ENCODE results near the gene CDH23.

CDH23 gene

DNA sequence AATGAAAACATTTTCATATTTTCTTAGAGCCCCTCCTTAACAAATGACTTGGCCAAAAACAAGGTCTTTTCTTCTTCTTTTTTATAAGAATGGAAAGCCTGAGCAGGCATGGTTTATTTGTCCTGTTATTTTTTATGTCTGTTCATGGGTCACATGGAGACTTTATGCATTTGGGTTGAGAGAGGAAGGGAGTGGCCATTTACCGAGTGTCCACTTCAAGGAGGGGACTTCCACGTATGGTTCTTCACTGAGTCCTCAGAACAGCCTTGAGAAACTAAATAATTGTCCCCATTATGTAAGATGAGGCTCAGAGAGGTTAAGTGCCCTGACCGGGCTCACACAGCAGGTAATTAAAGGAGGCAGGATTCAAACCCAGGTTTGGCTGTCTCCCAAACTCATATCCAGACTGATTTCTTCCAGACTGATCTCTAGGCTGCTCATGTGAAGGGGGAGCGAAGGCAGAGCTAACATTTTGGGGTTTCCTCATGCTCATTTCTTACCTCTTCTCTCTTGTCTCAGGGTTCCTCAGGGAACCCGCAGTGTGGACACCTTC is 82.2 kb downstream of the CDH23 start:
- Histone ChIP-seq H3K27ac (ENCODE audit: poor library complexity, severe bottlenecking) (no peak overlapping the region), H3K9me3 (ENCODE audit: severe bottlenecking) (no peaks in the 10 kb centered on the region), H3K4me3 (ENCODE audit: severe bottlenecking) (no peak overlapping the region), H3K4me1 (ENCODE audit: insufficient read depth, poor library complexity, severe bottlenecking) (no peaks in the 10 kb centered on the region), H3K27me3 (ENCODE audit: insufficient read depth, poor library complexity, severe bottlenecking) (peaks cover 9% of the 10 kb centered on the region), H3K36me3 (ENCODE audit: low read depth) (no peaks in the 10 kb centered on the region)
- DNase-seq (ENCODE audit: low spot score), result no peak
- TF ChIP-seq, protein P1, sequence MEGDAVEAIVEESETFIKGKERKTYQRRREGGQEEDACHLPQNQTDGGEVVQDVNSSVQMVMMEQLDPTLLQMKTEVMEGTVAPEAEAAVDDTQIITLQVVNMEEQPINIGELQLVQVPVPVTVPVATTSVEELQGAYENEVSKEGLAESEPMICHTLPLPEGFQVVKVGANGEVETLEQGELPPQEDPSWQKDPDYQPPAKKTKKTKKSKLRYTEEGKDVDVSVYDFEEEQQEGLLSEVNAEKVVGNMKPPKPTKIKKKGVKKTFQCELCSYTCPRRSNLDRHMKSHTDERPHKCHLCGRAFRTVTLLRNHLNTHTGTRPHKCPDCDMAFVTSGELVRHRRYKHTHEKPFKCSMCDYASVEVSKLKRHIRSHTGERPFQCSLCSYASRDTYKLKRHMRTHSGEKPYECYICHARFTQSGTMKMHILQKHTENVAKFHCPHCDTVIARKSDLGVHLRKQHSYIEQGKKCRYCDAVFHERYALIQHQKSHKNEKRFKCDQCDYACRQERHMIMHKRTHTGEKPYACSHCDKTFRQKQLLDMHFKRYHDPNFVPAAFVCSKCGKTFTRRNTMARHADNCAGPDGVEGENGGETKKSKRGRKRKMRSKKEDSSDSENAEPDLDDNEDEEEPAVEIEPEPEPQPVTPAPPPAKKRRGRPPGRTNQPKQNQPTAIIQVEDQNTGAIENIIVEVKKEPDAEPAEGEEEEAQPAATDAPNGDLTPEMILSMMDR (IDR thresholded peaks at IDR 0.05; ENCODE audit: poor library complexity, severe bottlenecking), result no peak
- ATAC-seq (ENCODE audit: low read depth), result no peak

DNA sequence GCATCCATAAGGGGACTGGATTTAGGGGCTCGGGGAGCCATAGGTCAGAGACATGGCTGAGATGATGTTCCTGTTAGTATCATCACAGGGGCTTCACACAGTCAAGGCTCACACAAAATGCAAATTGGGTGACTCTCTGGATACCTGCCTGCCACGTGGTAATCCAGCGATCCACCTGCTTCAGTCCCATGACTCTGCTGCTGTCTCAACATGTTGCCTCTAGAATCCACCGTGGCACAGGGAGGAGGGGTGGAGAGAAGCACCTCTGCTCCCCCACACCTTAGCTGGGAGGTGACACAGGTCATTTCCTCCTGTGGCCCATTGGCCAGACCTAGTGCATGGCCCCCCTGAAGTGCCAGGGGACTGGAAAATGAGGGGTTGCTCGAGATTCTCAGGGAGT is 83.1 kb downstream of the CDH23 start:
- DNase-seq (ENCODE audit: low spot score), result no peak
- H3K4me1 ChIP-seq (ENCODE audit: insufficient read depth, poor library complexity, severe bottlenecking), result no peaks in the 10 kb centered on the region
- TF ChIP-seq, protein P1 (IDR thresholded peaks at IDR 0.05; ENCODE audit: poor library complexity, severe bottlenecking), result no peak
- ATAC-seq (ENCODE audit: low read depth), result no peak
- H3K27me3 ChIP-seq (ENCODE audit: insufficient read depth, poor library complexity, severe bottlenecking), result peaks cover 9% of the 10 kb centered on the region
- H3K36me3 ChIP-seq (ENCODE audit: low read depth), result no peaks in the 10 kb centered on the region
- H3K27ac ChIP-seq (ENCODE audit: poor library complexity, severe bottlenecking), result no peak overlapping the region
- no peak overlapping the region for H3K4me3 ChIP-seq (ENCODE audit: severe bottlenecking)
- no peaks in the 10 kb centered on the region for H3K9me3 ChIP-seq (ENCODE audit: severe bottlenecking)

DNA sequence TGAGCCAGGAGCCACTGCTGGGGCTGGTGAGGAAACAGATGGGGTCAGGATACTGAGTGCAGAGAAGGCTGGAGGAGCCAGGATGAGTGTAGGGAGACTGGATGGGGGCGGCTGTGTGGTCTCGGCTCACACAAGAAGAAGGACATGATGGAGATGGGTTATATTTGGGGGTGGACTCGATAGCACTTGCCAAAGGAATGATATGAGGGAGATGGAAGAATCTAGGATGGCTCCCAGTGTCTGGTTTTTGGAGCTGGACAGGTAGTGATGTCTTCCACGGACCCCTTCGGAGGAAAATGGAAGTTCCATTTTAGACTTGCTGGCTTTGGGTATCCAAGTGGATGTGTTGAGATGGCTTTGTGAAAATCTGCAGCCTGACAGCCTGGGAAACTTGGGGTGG is 83.9 kb downstream of the CDH23 start:
- H3K4me1 ChIP-seq (ENCODE audit: insufficient read depth, poor library complexity, severe bottlenecking), result no peaks in the 10 kb centered on the region
- H3K9me3 ChIP-seq (ENCODE audit: severe bottlenecking), result no peaks in the 10 kb centered on the region
- ATAC-seq (ENCODE audit: low read depth) (no peak), DNase-seq (ENCODE audit: low spot score) (no peak)
- H3K4me3 ChIP-seq (ENCODE audit: severe bottlenecking), result no peak overlapping the region
- H3K36me3 ChIP-seq (ENCODE audit: low read depth), result no peaks in the 10 kb centered on the region
- peaks cover 9% of the 10 kb centered on the region for H3K27me3 ChIP-seq (ENCODE audit: insufficient read depth, poor library complexity, severe bottlenecking)
- TF ChIP-seq, protein P1 (IDR thresholded peaks at IDR 0.05; ENCODE audit: poor library complexity, severe bottlenecking), result no peak
- no peak overlapping the region for H3K27ac ChIP-seq (ENCODE audit: poor library complexity, severe bottlenecking)

DNA sequence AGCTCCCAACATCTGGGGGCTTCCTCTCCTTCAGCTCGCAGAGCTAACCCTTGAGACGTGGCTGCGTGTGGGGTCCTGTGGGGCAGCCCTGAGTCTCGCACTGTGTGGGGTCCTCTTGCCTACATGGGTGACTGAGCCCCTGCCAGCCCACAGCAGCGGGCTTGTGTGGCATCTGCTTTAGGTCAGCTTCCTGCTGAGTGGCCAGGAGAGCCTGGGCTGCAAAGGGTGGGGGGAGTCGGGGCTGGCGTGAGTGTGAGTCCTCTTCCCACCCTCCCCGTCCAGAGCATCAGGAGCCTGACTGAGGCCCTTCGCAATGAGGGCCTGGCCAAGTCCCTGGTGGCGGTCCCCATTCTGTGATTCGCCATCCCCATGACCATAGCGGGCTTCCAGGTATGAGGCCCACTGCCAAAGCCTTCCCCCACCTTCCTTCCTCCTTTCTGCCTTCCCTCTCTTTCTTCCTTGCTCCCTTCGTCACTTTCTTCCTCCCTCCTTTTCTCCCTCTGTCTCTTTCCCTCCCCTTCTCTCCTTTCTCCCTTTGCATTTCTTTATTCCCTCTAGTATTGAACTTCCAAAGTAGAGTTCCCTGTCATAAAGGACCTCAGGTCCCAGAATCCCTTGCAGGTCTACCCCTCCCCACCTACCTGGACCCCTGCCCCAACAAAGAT is 85.2 kb downstream of the CDH23 start:
- Histone ChIP-seq H3K9me3 (ENCODE audit: severe bottlenecking) (no peaks in the 10 kb centered on the region), H3K4me3 (ENCODE audit: severe bottlenecking) (no peak overlapping the region), H3K27ac (ENCODE audit: poor library complexity, severe bottlenecking) (no peak overlapping the region), H3K4me1 (ENCODE audit: insufficient read depth, poor library complexity, severe bottlenecking) (no peaks in the 10 kb centered on the region), H3K36me3 (ENCODE audit: low read depth) (no peaks in the 10 kb centered on the region), H3K27me3 (ENCODE audit: insufficient read depth, poor library complexity, severe bottlenecking) (peaks cover 9% of the 10 kb centered on the region)
- TF ChIP-seq, protein P1 (IDR thresholded peaks at IDR 0.05; ENCODE audit: poor library complexity, severe bottlenecking), result no peak
- DNase-seq (ENCODE audit: low spot score) (no peak), ATAC-seq (ENCODE audit: low read depth) (no peak)

DNA sequence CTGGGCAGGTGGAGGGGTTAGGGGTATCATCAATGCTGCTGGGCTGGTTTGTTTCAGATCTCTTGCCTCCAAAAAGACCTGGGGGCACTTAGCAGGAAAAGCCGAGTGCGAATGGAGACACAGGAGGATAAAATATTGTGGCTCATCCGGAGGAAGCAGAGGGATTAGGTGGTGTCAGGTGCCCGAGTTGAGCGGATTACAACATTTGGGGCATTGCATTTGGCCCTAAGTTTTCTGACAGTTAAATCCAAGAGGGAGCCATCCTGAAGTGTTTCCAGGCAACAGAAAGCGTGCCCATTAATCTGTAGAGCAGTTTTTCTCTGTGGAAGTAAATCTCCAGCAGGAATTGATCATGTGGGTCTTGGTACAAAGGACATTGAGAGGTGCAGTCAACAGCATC is 85.9 kb downstream of the CDH23 start:
- H3K4me3 ChIP-seq (ENCODE audit: severe bottlenecking), result no peak overlapping the region
- ATAC-seq (ENCODE audit: low read depth) (no peak), DNase-seq (ENCODE audit: low spot score) (no peak)
- TF ChIP-seq, protein P1 (IDR thresholded peaks at IDR 0.05; ENCODE audit: poor library complexity, severe bottlenecking), result no peak
- H3K27me3 ChIP-seq (ENCODE audit: insufficient read depth, poor library complexity, severe bottlenecking), result peaks cover 9% of the 10 kb centered on the region
- H3K36me3 ChIP-seq (ENCODE audit: low read depth), result no peaks in the 10 kb centered on the region
- no peak overlapping the region for H3K27ac ChIP-seq (ENCODE audit: poor library complexity, severe bottlenecking)
- no peaks in the 10 kb centered on the region for H3K4me1 ChIP-seq (ENCODE audit: insufficient read depth, poor library complexity, severe bottlenecking)
- no peaks in the 10 kb centered on the region for H3K9me3 ChIP-seq (ENCODE audit: severe bottlenecking)
